B cell (primary cell): Measurements from ENCODE around the gene NRN1. TPM values are rescaled to one million over a fixed set of nuclear protein-coding genes. Genes with fewer than 3 reads are reported as not detected.

Source experiments
- ATAC-seq: fragments of 200-7000 bp; cut with Tn5 transposase; one replicate; pipeline ENCODE4 v1.10.0; 2021; ENCODE audit warnings: low read depth, mild to moderate bottlenecking, moderate number of reproducible peaks, moderate library complexity
- CTCF ChIA-PET: fragments of 350-600 bp; sonication (Branson Sonifier 250); formaldehyde crosslinking; loops from one replicate; lab custom pipeline; 2021; ENCODE audit warnings: antibody characterized with exemption, inconsistent platforms; lab: Charles Lee
- POLR2A ChIA-PET: fragments of 350-600 bp; sonication (Branson Sonifier 250); formaldehyde crosslinking; loops from one replicate; lab custom pipeline; 2021; ENCODE audit warnings: antibody characterized with exemption; lab: Charles Lee
- DNase-seq: peaks from one replicate; pipeline ENCODE4 v3.0.0; 2013
- H2AFZ ChIP-seq: 2 replicates; pipeline ENCODE4 v1.6.1; 2012; ENCODE audit warnings: mild to moderate bottlenecking, low read depth, low read length; ENCODE audit not compliant: insufficient read depth, poor library complexity, severe bottlenecking
- H3K27ac ChIP-seq, 2 donors: 1 replicate in 1 of 2; 2 replicates in 1 of 2; pipeline ENCODE4 v1.5.1; 2012 to 2013; ENCODE audit warnings: low read length in 2 of 2, mild to moderate bottlenecking in 2 of 2, moderate library complexity in 1 of 2
- H3K27me3 ChIP-seq, 4 experiments: fragments of 200-600 bp in 1 of 4; sonication (generic) in 1 of 4; replicated peaks in 1 of 4; 1 replicate in 2 of 4; 2 replicates in 2 of 4; pipeline versions ENCODE4 v1.6.1 to v1.7.0; 2013 to 2016; ENCODE audit warnings: low read length in 3 of 4, mild to moderate bottlenecking in 2 of 4, mixed read lengths in 1 of 4, moderate library complexity in 1 of 4; ENCODE audit not compliant: insufficient read depth in 4 of 4, control insufficient read depth in 3 of 4; ENCODE audit errors: control extremely low read depth in 1 of 4
- H3K36me3 ChIP-seq, 2 experiments: replicated peaks in 1 of 2; 1 replicate in 1 of 2; 2 replicates in 1 of 2; pipeline versions ENCODE4 v1.6.1 to v1.7.1; 2013; ENCODE audit warnings: low read length in 1 of 2; ENCODE audit not compliant: insufficient read depth in 2 of 2, control insufficient read depth in 1 of 2; ENCODE audit errors: control extremely low read depth in 1 of 2, extremely low read depth in 1 of 2
- H3K4me1 ChIP-seq, 2 donors: fragments of 200-600 bp in 1 of 2; sonication (generic) in 1 of 2; 1 replicate in 1 of 2; 2 replicates in 1 of 2; pipeline versions ENCODE4 v1.5.1 to v1.6.1; 2013 to 2017; ENCODE audit warnings: low read length in 2 of 2; ENCODE audit not compliant: control insufficient read depth in 2 of 2, insufficient read depth in 2 of 2
- H3K4me2 ChIP-seq: replicated peaks from 2 replicates; pipeline ENCODE3; 2012; ENCODE audit warnings: mild to moderate bottlenecking, low read depth, low read length; ENCODE audit not compliant: poor library complexity, severe bottlenecking
- H3K4me3 ChIP-seq, 5 experiments: fragments of 200-600 bp in 1 of 5; sonication (generic) in 1 of 5; 1 replicate in 3 of 5; 2 replicates in 2 of 5; pipeline versions ENCODE4 v1.5.1 to v1.7.0; 2011 to 2016; ENCODE audit warnings: low read length in 4 of 5, mild to moderate bottlenecking in 4 of 5, low read depth in 2 of 5, control low read depth in 1 of 5, moderate library complexity in 1 of 5; ENCODE audit not compliant: insufficient read depth in 1 of 5; ENCODE audit errors: control extremely low read depth in 1 of 5, extremely low read depth in 1 of 5
- H3K79me2 ChIP-seq: fragments of 200-600 bp; sonication (generic); one replicate; pipeline ENCODE4 v1.6.0; 2016; ENCODE audit warnings: low read length; ENCODE audit not compliant: control insufficient read depth, insufficient read depth
- H3K9ac ChIP-seq: fragments of 200-600 bp; sonication (generic); 2 replicates; pipeline ENCODE4 v1.6.1; 2017; ENCODE audit warnings: mild to moderate bottlenecking, low read length, moderate library complexity
- H3K9me3 ChIP-seq, 3 donors: one replicate each; pipeline versions ENCODE4 v1.6.1 to v1.7.1; 2013; ENCODE audit warnings: low read length in 2 of 3; ENCODE audit not compliant: control insufficient read depth in 2 of 3, insufficient read depth in 1 of 3; ENCODE audit errors: control extremely low read depth in 1 of 3
- H4K20me1 ChIP-seq: 2 replicates; pipeline ENCODE4 v1.6.0; 2012; ENCODE audit warnings: mild to moderate bottlenecking, low read length; ENCODE audit not compliant: insufficient read depth, control insufficient read depth, poor library complexity, severe bottlenecking
- H3K27ac Mint-ChIP-seq: one replicate; pipeline ENCODE4 v1.8.0; 2021; ENCODE audit warnings: mixed read lengths
- H3K27me3 Mint-ChIP-seq: one replicate; pipeline ENCODE4 v1.8.0; 2021; ENCODE audit warnings: mixed read lengths
- H3K4me1 Mint-ChIP-seq: one replicate; pipeline ENCODE4 v1.8.0; 2021; ENCODE audit warnings: mixed read lengths
- H3K4me3 Mint-ChIP-seq: one replicate; pipeline ENCODE4 v1.8.0; 2021; ENCODE audit warnings: mixed read lengths
- H3K9me3 Mint-ChIP-seq: one replicate; pipeline ENCODE4 v1.8.0; 2022; ENCODE audit warnings: mixed read lengths; ENCODE audit not compliant: insufficient read depth
- CTCF ChIP-seq: fragments of 200-600 bp; IDR thresholded peaks from one replicate; pipeline ENCODE4 v1.8.0; 2022; ENCODE audit warnings: antibody characterized with exemption, mild to moderate bottlenecking
- EZH2 ChIP-seq: IDR thresholded peaks from 2 replicates; pipeline ENCODE4 v1.6.1; 2012; ENCODE audit warnings: borderline replicate concordance, low read depth, mild to moderate bottlenecking, moderate library complexity, low read length; ENCODE audit not compliant: insufficient read depth, poor library complexity, severe bottlenecking
- whole genome bisulfite sequencing: methylation state at CpG from one replicate; pipeline ENCODE4 v1.1.5; 2013; ENCODE audit warnings: missing lambda C conversion rate; ENCODE audit not compliant: insufficient coverage; 5-methylcytosine and 5-hydroxymethylcytosine counted together
- intact Hi-C: fragments of 100-400 bp; cut with micrococcal nuclease; formaldehyde crosslinking; loops from one replicate; pipeline ENCODE4 v1.10.0; 2022
- polyA plus RNA-seq: library from polyadenylated mRNA; depleted of rRNA; stranded (reverse); fragments of >200 nt; gene quantifications from 2 replicates; pipeline ENCODE4 v1.2.3, GENCODE V29; 2012
- total RNA-seq, 2 donors: library from RNA; stranded (reverse); fragments of 120-200 nt in 1 of 2; gene quantifications; 1 replicate in 1 of 2; 2 replicates in 1 of 2; pipeline versions ENCODE4 v1.2.3 to v1.2.4, GENCODE V29; 2013 to 2022

NRN1 gene
- total and polyA plus RNA-seq, 2 donors (not counting 1 experiment from before 2014, with no cell fraction given), result 0.51 TPM; not detected in 1

- no peak overlapping the region for H3K4me3 ChIP-seq
- 43% methylated on average over 1 of the region's 2 CpGs for WGBS
- H3K9me3 Mint-ChIP-seq, result no peaks in the 10 kb centered on the region
- no peak overlapping the region for H2AFZ ChIP-seq
- no peaks in the 10 kb centered on the region for H3K4me1 Mint-ChIP-seq
- H3K4me2 ChIP-seq, result no peak overlapping the region
- no peaks in the 10 kb centered on the region for H4K20me1 ChIP-seq
- no peaks in the 10 kb centered on the region for H3K79me2 ChIP-seq
- TF ChIP-seq CTCF, result no peak
- TF ChIP-seq EZH2, result no peak
- ATAC-seq, result no peak
- H3K4me1 ChIP-seq, result no peaks in the 10 kb centered on the region
- H3K27me3 ChIP-seq, result peaks cover 0 to 24% (median 15%) of the 10 kb centered on the region in 4 experiments
- H3K4me3 Mint-ChIP-seq, result no peak overlapping the region
- H3K27me3 Mint-ChIP-seq, result peaks cover 46% of the 10 kb centered on the region
- DNase-seq, result no peak
- peaks cover 0 to 2% (median 0%) of the 10 kb centered on the region in 3 donors for H3K9me3 ChIP-seq
- H3K9ac ChIP-seq, result no peak overlapping the region
- no peak overlapping the region for H3K27ac Mint-ChIP-seq
- ChIA-PET POLR2A (no interaction called here), CTCF (no interaction called here)
- no peak overlapping the region for H3K27ac ChIP-seq
- intact Hi-C loops, result no loop called here
- H3K36me3 ChIP-seq, result no peaks in the 10 kb centered on the region
Observed at GRCh38 chr6:6046716-6047115, 40.0 kb upstream of the NRN1 start.

GRCh38 chr6:6039946-6040509, 33.3 kb upstream of the NRN1 start:
- no peak overlapping the region for H3K4me3 Mint-ChIP-seq
- intact Hi-C loops, result no loop called here
- Histone ChIP-seq H3K9ac (no peak overlapping the region), H3K36me3 (no peaks in the 10 kb centered on the region), H4K20me1 (no peaks in the 10 kb centered on the region), H3K9me3 (no peaks in the 10 kb centered on the region), H3K27ac (no peak overlapping the region), H3K79me2 (no peaks in the 10 kb centered on the region), H3K27me3 (peaks cover 0 to 18% (median 13%) of the 10 kb centered on the region in 4 experiments), H3K4me2 (no peak overlapping the region), H2AFZ (no peak overlapping the region), H3K4me1 (no peaks in the 10 kb centered on the region), H3K4me3 (no peak overlapping the region)
- H3K4me1 Mint-ChIP-seq, result peaks cover 8% of the 10 kb centered on the region
- H3K27me3 Mint-ChIP-seq, result peaks cover 48% of the 10 kb centered on the region
- POLR2A ChIA-PET, result no interaction called here
- TF ChIP-seq EZH2 (no peak), CTCF (no peak)
- 0% methylated on average over 1 of the region's 3 CpGs for WGBS
- H3K9me3 Mint-ChIP-seq, result no peaks in the 10 kb centered on the region
- CTCF ChIA-PET, result interaction anchor here (1.1 kb wide), 1 partner anchor 569 kb away, joined by 3 read pairs; no protein-coding TSS in a partner anchor
- DNase-seq (no peak), ATAC-seq (no peak)
- H3K27ac Mint-ChIP-seq, result no peak overlapping the region
